GM23338 (cell line): ENCODE measurements around the gene COL4A5. TPM values are rescaled to one million over a fixed set of nuclear protein-coding genes. Genes with fewer than 3 reads are reported as not detected.

ENCODE experiments used
- ATAC-seq: fragments of 200-7000 bp; cut with Tn5 transposase; 3 replicates; pipeline ENCODE4 v1.9.1; 2020
- DNase-seq: peaks from one replicate; pipeline ENCODE4 v3.0.0-alpha.2; 2015; ENCODE audit warnings: low spot score
- H2AFZ ChIP-seq: fragments of 200-600 bp; sonication (generic); 2 replicates; pipeline ENCODE4 v1.8.0; 2016; ENCODE audit warnings: antibody characterized with exemption, mild to moderate bottlenecking, moderate library complexity
- H3F3A ChIP-seq: fragments of 200-600 bp; sonication (generic); replicated peaks from 2 replicates; pipeline ENCODE4 v1.8.0; 2017; ENCODE audit warnings: antibody characterized with exemption, mixed run types, low read depth
- H3K27ac ChIP-seq: fragments of 200-600 bp; sonication (generic); 2 replicates; pipeline ENCODE4 v1.6.1; 2016; ENCODE audit warnings: low read depth
- H3K27me3 ChIP-seq: fragments of 200-600 bp; sonication (generic); 2 replicates; pipeline ENCODE4 v1.8.0; 2016; ENCODE audit warnings: mild to moderate bottlenecking, mixed run types, moderate library complexity; ENCODE audit not compliant: insufficient read depth
- H3K36me3 ChIP-seq: fragments of 200-600 bp; sonication (generic); 2 replicates; pipeline ENCODE4 v1.8.0; 2016; ENCODE audit warnings: mild to moderate bottlenecking; ENCODE audit not compliant: insufficient read depth
- H3K4me1 ChIP-seq: fragments of 200-600 bp; sonication (generic); 2 replicates; pipeline ENCODE4 v1.8.0; 2016; ENCODE audit warnings: mild to moderate bottlenecking, moderate library complexity; ENCODE audit not compliant: insufficient read depth
- H3K4me2 ChIP-seq: fragments of 200-600 bp; sonication (generic); 2 replicates; pipeline ENCODE4 v1.7.1; 2017; ENCODE audit warnings: mixed run types
- H3K4me3 ChIP-seq: fragments of 200-600 bp; sonication (generic); 2 replicates; pipeline ENCODE4 v1.6.1; 2016; ENCODE audit warnings: mixed run types
- H3K79me2 ChIP-seq: fragments of 200-600 bp; sonication (generic); replicated peaks from 2 replicates; pipeline ENCODE4 v1.8.0; 2017; ENCODE audit warnings: mild to moderate bottlenecking; ENCODE audit not compliant: insufficient read depth
- H3K9me2 ChIP-seq: fragments of 200-600 bp; sonication (generic); 2 replicates; pipeline ENCODE4 v1.8.0; 2017; ENCODE audit not compliant: insufficient read depth
- H4K20me1 ChIP-seq: fragments of 200-600 bp; sonication (generic); replicated peaks from 2 replicates; pipeline ENCODE4 v1.8.0; 2017; ENCODE audit warnings: mild to moderate bottlenecking; ENCODE audit not compliant: insufficient read depth
- H3K27ac Mint-ChIP-seq: 2 replicates; pipeline ENCODE4 v1.8.0; 2020; ENCODE audit warnings: inconsistent platforms, mild to moderate bottlenecking, moderate library complexity, mixed read lengths
- H3K27me3 Mint-ChIP-seq: 3 replicates; pipeline ENCODE4 v1.8.0; 2022; ENCODE audit warnings: low read depth, mild to moderate bottlenecking, moderate library complexity, mixed read lengths, inconsistent platforms; ENCODE audit not compliant: insufficient read depth, poor library complexity
- H3K36me3 Mint-ChIP-seq: 3 replicates; pipeline ENCODE4 v1.8.0; 2021; ENCODE audit warnings: low read depth, mild to moderate bottlenecking, inconsistent platforms, moderate library complexity, mixed read lengths
- H3K4me1 Mint-ChIP-seq: 3 replicates; pipeline ENCODE4 v1.8.0; 2020; ENCODE audit warnings: mild to moderate bottlenecking, inconsistent platforms, mixed read lengths
- H3K4me3 Mint-ChIP-seq: 3 replicates; pipeline ENCODE4 v1.8.0; 2021; ENCODE audit warnings: moderate library complexity, mild to moderate bottlenecking, inconsistent platforms, mixed read lengths
- H3K9me3 Mint-ChIP-seq: 3 replicates; pipeline ENCODE4 v1.8.0; 2020; ENCODE audit warnings: moderate library complexity, mild to moderate bottlenecking, inconsistent platforms, mixed read lengths
- CREB1 ChIP-seq: fragments of 250-450 bp; sonication (Bioruptor Pico); IDR thresholded peaks from 2 replicates; pipeline ENCODE4 v1.5.0; 2020; ENCODE audit warnings: low read depth, mild to moderate bottlenecking, moderate library complexity
- EZH2 ChIP-seq: fragments of 200-600 bp; sonication (generic); IDR thresholded peaks from one replicate; pipeline ENCODE4 v1.8.0; 2017; ENCODE audit warnings: antibody characterized with exemption, mild to moderate bottlenecking, low read depth; ENCODE audit not compliant: unreplicated experiment
- EZH2phosphoT487 ChIP-seq: fragments of 200-600 bp; sonication (generic); IDR thresholded peaks from one replicate; pipeline ENCODE4 v1.8.1; 2018; ENCODE audit warnings: antibody characterized with exemption; ENCODE audit not compliant: unreplicated experiment
- POLR2AphosphoS5 ChIP-seq: IDR thresholded peaks from 2 replicates; pipeline ENCODE4 v1.6.1; 2016; ENCODE audit warnings: antibody characterized with exemption, low read depth
- STAT1 ChIP-seq: IDR thresholded peaks from one replicate; pipeline ENCODE4 v1.6.1; 2016; ENCODE audit warnings: antibody characterized with exemption; ENCODE audit not compliant: unreplicated experiment
- ZNF114 ChIP-seq: fragments of 250-450 bp; sonication (Bioruptor Pico); IDR thresholded peaks from 2 replicates; pipeline ENCODE4 v1.5.0; 2020; ENCODE audit warnings: mild to moderate bottlenecking, moderate library complexity
- ZNF331 ChIP-seq: fragments of 250-450 bp; sonication (Bioruptor Pico); IDR thresholded peaks from 2 replicates; pipeline ENCODE4 v1.5.0; 2020; ENCODE audit warnings: low read depth, mild to moderate bottlenecking, moderate library complexity
- polyA plus RNA-seq: library from polyadenylated mRNA; unstranded; fragments of >200 nt; fragmentation: Nextera tagmentation; extraction: Ambion mirVana; gene quantifications from 2 replicates; pipeline ENCODE4 v1.2.1, GENCODE V29; 2016
- total RNA-seq: library from RNA; depleted of rRNA; stranded (reverse); fragments of >200 nt; shearing (Covaris generic); gene quantifications from 2 replicates; pipeline ENCODE4 v1.2.3, GENCODE V29; 2014
- TF ChIP-seq, protein P1 (sequence below): IDR thresholded peaks from 2 replicates; pipeline ENCODE4 v1.6.1; 2016; ENCODE audit warnings: antibody characterized with exemption
- TF ChIP-seq, protein P2 (sequence below): fragments of 250-450 bp; sonication (Bioruptor Pico); IDR thresholded peaks from 2 replicates; pipeline ENCODE4 v1.5.0; 2020; ENCODE audit warnings: mild to moderate bottlenecking, moderate library complexity
- TF ChIP-seq, protein P3 (sequence below), 2 experiments: fragments of 200-600 bp in 1 of 2; sonication (generic) in 1 of 2; conservative IDR thresholded peaks; 2 replicates each; pipeline versions ENCODE4 v1.5.1 to v1.6.1; 2016 to 2017; ENCODE audit warnings: antibody characterized with exemption in 2 of 2, low read depth in 2 of 2, mild to moderate bottlenecking in 2 of 2, moderate library complexity in 1 of 2

Gene COL4A5
- total and polyA plus RNA-seq, 2 experiments from 2014 or later = 15.5 to 48.1 TPM

DNA sequence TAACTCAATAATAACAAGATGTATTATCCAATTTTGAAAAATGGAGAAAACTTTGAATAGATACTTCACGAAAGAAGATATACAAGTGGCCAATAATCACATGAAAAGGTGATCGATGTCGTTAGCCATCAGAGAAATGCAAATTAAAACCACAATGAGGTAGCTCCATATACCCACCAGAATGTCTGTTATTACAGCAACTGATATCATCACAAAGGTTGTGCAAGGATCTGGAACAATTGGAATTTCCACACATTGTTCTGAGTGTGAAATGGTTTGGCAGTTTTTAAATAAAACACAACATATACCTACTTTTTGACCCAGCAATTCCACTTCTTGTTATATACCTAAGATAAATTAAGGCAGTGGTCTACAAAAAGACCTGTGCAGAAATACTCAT, 225.1 kb downstream of the COL4A5 start:
- Histone ChIP-seq H3K36me3 (no peaks in the 10 kb centered on the region), H3K27me3 (no peaks in the 10 kb centered on the region), H3K4me3 (no peak overlapping the region), H2AFZ (no peak overlapping the region), H3F3A (no peaks in the 10 kb centered on the region), H3K4me2 (no peak overlapping the region), H3K4me1 (no peaks in the 10 kb centered on the region), H3K79me2 (no peaks in the 10 kb centered on the region), H4K20me1 (no peaks in the 10 kb centered on the region), H3K9me2 (no peaks in the 10 kb centered on the region), H3K27ac (no peak overlapping the region)
- TF ChIP-seq POLR2AphosphoS5 = no peak
- no peak for TF ChIP-seq ZNF331 (CRISPR knock-in tag)
- DNase-seq (no peak), ATAC-seq (no peak)
- Mint-ChIP-seq H3K4me1 (no peaks in the 10 kb centered on the region), H3K9me3 (no peaks in the 10 kb centered on the region), H3K36me3 (peaks cover 5% of the 10 kb centered on the region; the same call in 1 of the 3 replicates), H3K27ac (no peak overlapping the region), H3K27me3 (no peaks in the 10 kb centered on the region), H3K4me3 (no peak overlapping the region)

DNA sequence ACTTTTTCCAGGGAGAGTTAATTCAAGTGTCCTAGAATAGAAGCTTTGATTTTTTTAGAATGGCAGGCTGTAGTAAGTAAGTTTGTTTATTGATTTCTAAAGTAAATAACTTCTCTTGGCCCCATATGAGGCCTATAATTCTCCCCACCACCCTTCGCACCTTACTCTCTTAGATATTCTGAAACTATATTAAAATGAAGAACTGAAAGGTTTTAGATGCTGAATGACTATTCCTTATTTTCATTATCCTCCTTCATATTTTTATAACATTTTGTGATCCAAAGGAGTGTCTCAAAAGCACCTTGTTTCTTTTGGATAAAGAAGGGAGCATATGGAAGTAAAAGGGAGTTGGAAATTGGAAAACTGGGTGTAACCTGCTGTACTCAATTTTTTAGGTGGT, 226.5 kb downstream of the COL4A5 start:
- H3K36me3 ChIP-seq = no peaks in the 10 kb centered on the region
- H3K36me3 Mint-ChIP-seq = peaks cover 5% of the 10 kb centered on the region; the same call in 1 of the 3 replicates
- no peak overlapping the region for H2AFZ ChIP-seq
- peaks cover 4% of the 10 kb centered on the region for H3K4me1 ChIP-seq
- H3K4me3 ChIP-seq = no peak overlapping the region
- H3K27ac ChIP-seq = no peak overlapping the region
- DNase-seq = no peak
- H4K20me1 ChIP-seq = no peaks in the 10 kb centered on the region
- no peaks in the 10 kb centered on the region for H3K9me3 Mint-ChIP-seq
- no peaks in the 10 kb centered on the region for H3K79me2 ChIP-seq
- no peaks in the 10 kb centered on the region for H3K27me3 ChIP-seq
- H3K27me3 Mint-ChIP-seq = no peaks in the 10 kb centered on the region
- H3K4me1 Mint-ChIP-seq = no peaks in the 10 kb centered on the region; the same call in 2 of the 3 replicates
- H3K9me2 ChIP-seq = no peaks in the 10 kb centered on the region
- no peak overlapping the region for H3K4me3 Mint-ChIP-seq
- ATAC-seq = no peak
- no peak overlapping the region for H3K27ac Mint-ChIP-seq
- H3K4me2 ChIP-seq = no peak overlapping the region
- H3F3A ChIP-seq = no peaks in the 10 kb centered on the region
- TF ChIP-seq, protein P1, sequence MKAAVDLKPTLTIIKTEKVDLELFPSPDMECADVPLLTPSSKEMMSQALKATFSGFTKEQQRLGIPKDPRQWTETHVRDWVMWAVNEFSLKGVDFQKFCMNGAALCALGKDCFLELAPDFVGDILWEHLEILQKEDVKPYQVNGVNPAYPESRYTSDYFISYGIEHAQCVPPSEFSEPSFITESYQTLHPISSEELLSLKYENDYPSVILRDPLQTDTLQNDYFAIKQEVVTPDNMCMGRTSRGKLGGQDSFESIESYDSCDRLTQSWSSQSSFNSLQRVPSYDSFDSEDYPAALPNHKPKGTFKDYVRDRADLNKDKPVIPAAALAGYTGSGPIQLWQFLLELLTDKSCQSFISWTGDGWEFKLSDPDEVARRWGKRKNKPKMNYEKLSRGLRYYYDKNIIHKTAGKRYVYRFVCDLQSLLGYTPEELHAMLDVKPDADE = no peak
- no peak for TF ChIP-seq EZH2phosphoT487
- TF ChIP-seq POLR2AphosphoS5 = no peak
- no peak for TF ChIP-seq EZH2
- TF ChIP-seq, protein P2, sequence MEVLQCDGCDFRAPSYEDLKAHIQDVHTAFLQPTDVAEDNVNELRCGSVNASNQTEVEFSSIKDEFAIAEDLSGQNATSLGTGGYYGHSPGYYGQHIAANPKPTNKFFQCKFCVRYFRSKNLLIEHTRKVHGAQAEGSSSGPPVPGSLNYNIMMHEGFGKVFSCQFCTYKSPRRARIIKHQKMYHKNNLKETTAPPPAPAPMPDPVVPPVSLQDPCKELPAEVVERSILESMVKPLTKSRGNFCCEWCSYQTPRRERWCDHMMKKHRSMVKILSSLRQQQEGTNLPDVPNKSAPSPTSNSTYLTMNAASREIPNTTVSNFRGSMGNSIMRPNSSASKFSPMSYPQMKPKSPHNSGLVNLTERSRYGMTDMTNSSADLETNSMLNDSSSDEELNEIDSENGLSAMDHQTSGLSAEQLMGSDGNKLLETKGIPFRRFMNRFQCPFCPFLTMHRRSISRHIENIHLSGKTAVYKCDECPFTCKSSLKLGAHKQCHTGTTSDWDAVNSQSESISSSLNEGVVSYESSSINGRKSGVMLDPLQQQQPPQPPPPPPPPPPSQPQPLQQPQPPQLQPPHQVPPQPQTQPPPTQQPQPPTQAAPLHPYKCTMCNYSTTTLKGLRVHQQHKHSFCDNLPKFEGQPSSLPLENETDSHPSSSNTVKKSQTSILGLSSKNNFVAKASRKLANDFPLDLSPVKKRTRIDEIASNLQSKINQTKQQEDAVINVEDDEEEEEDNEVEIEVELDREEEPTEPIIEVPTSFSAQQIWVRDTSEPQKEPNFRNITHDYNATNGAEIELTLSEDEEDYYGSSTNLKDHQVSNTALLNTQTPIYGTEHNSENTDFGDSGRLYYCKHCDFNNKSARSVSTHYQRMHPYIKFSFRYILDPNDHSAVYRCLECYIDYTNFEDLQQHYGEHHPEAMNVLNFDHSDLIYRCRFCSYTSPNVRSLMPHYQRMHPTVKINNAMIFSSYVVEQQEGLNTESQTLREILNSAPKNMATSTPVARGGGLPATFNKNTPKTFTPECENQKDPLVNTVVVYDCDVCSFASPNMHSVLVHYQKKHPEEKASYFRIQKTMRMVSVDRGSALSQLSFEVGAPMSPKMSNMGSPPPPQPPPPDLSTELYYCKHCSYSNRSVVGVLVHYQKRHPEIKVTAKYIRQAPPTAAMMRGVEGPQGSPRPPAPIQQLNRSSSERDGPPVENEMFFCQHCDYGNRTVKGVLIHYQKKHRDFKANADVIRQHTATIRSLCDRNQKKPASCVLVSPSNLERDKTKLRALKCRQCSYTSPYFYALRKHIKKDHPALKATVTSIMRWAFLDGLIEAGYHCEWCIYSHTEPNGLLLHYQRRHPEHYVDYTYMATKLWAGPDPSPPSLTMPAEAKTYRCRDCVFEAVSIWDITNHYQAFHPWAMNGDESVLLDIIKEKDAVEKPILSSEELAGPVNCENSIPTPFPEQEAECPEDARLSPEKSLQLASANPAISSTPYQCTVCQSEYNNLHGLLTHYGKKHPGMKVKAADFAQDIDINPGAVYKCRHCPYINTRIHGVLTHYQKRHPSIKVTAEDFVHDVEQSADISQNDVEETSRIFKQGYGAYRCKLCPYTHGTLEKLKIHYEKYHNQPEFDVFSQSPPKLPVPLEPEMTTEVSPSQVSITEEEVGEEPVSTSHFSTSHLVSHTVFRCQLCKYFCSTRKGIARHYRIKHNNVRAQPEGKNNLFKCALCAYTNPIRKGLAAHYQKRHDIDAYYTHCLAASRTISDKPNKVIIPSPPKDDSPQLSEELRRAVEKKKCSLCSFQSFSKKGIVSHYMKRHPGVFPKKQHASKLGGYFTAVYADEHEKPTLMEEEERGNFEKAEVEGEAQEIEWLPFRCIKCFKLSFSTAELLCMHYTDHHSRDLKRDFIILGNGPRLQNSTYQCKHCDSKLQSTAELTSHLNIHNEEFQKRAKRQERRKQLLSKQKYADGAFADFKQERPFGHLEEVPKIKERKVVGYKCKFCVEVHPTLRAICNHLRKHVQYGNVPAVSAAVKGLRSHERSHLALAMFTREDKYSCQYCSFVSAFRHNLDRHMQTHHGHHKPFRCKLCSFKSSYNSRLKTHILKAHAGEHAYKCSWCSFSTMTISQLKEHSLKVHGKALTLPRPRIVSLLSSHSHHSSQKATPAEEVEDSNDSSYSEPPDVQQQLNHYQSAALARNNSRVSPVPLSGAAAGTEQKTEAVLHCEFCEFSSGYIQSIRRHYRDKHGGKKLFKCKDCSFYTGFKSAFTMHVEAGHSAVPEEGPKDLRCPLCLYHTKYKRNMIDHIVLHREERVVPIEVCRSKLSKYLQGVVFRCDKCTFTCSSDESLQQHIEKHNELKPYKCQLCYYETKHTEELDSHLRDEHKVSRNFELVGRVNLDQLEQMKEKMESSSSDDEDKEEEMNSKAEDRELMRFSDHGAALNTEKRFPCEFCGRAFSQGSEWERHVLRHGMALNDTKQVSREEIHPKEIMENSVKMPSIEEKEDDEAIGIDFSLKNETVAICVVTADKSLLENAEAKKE = no peak
- no peak for TF ChIP-seq STAT1
- TF ChIP-seq CREB1 (CRISPR knock-in tag) = no peak
- TF ChIP-seq ZNF114 = no peak
- TF ChIP-seq, protein P3, sequence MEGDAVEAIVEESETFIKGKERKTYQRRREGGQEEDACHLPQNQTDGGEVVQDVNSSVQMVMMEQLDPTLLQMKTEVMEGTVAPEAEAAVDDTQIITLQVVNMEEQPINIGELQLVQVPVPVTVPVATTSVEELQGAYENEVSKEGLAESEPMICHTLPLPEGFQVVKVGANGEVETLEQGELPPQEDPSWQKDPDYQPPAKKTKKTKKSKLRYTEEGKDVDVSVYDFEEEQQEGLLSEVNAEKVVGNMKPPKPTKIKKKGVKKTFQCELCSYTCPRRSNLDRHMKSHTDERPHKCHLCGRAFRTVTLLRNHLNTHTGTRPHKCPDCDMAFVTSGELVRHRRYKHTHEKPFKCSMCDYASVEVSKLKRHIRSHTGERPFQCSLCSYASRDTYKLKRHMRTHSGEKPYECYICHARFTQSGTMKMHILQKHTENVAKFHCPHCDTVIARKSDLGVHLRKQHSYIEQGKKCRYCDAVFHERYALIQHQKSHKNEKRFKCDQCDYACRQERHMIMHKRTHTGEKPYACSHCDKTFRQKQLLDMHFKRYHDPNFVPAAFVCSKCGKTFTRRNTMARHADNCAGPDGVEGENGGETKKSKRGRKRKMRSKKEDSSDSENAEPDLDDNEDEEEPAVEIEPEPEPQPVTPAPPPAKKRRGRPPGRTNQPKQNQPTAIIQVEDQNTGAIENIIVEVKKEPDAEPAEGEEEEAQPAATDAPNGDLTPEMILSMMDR (conservative IDR thresholded peaks at IDR 0.05; ENCODE audit: low read depth in 2 of 2) = no peak
